Measurements from ENCODE around the gene ZNF14.

The ZNF14 gene

DNA sequence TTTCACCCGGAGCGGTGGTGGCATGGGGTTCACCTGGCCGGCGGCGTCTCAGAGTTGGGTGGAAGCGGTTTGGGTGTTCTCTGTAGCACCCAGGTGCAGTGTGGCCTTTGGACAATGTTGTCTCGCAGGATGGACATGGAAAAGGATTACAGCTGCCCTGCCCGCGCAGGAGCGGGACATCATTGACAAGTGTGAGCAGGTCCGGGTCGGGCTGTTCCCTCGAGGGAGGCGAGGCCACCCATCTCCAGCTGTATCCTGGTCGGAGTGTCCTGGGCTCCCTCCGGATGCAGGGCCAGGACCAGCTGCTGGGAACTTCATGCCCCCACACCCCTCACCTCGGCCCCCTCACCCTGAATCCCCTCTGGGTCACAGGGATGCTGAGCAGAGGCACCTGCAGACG, 7.8 kb upstream of the ZNF14 start:
- Histone ChIP-seq H3K9me3 (ENCODE audit: low read depth, low read length) (no peaks in the 10 kb centered on the region), H3K27ac (no peak overlapping the region), H3K9ac (ENCODE audit: insufficient read length) (no peak overlapping the region), H3K4me3 (no peak overlapping the region), H3K36me3 (ENCODE audit: insufficient read depth, low read length) (no peaks in the 10 kb centered on the region)
- no peak for TF ChIP-seq POLR2AphosphoS5 (IDR thresholded peaks at IDR 0.05; ENCODE audit: borderline replicate concordance, low read depth, low read length)
- TF ChIP-seq EZH2 (IDR thresholded peaks at IDR 0.05), result no peak
- no peak for TF ChIP-seq FOXP2 (optimal IDR thresholded peaks at IDR 0.05; ENCODE audit: control extremely low read depth, extremely low read length, insufficient read depth)
- no peak for DNase-seq (ENCODE audit: low read depth, low spot score)

GRCh38 chr19:19738564-19738963, 5.7 kb upstream of the ZNF14 start:
- TF ChIP-seq POLR2AphosphoS5 (IDR thresholded peaks at IDR 0.05; ENCODE audit: borderline replicate concordance, low read depth, low read length), result no peak
- no peak for TF ChIP-seq FOXP2 (optimal IDR thresholded peaks at IDR 0.05; ENCODE audit: control extremely low read depth, extremely low read length, insufficient read depth)
- no peak for TF ChIP-seq EZH2 (IDR thresholded peaks at IDR 0.05)
- no peak for DNase-seq (ENCODE audit: low read depth, low spot score)
- no peaks in the 10 kb centered on the region for H3K36me3 ChIP-seq (ENCODE audit: insufficient read depth, low read length)
- no peak overlapping the region for H3K9ac ChIP-seq (ENCODE audit: insufficient read length)
- no peak overlapping the region for H3K27ac ChIP-seq
- H3K4me3 ChIP-seq, result no peak overlapping the region
- no peaks in the 10 kb centered on the region for H3K9me3 ChIP-seq (ENCODE audit: low read depth, low read length)

GRCh38 chr19:19737559-19738332, 4.8 kb upstream of the ZNF14 start:
- no peak overlapping the region for H3K4me3 ChIP-seq
- DNase-seq (ENCODE audit: low read depth, low spot score), result no peak
- H3K9me3 ChIP-seq (ENCODE audit: low read depth, low read length), result no peaks in the 10 kb centered on the region
- H3K27ac ChIP-seq, result no peak overlapping the region
- no peaks in the 10 kb centered on the region for H3K36me3 ChIP-seq (ENCODE audit: insufficient read depth, low read length)
- no peak for TF ChIP-seq POLR2AphosphoS5 (IDR thresholded peaks at IDR 0.05; ENCODE audit: borderline replicate concordance, low read depth, low read length)
- TF ChIP-seq FOXP2 (optimal IDR thresholded peaks at IDR 0.05; ENCODE audit: control extremely low read depth, extremely low read length, insufficient read depth), result no peak
- TF ChIP-seq EZH2 (IDR thresholded peaks at IDR 0.05), result no peak
- no peak overlapping the region for H3K9ac ChIP-seq (ENCODE audit: insufficient read length)

DNA sequence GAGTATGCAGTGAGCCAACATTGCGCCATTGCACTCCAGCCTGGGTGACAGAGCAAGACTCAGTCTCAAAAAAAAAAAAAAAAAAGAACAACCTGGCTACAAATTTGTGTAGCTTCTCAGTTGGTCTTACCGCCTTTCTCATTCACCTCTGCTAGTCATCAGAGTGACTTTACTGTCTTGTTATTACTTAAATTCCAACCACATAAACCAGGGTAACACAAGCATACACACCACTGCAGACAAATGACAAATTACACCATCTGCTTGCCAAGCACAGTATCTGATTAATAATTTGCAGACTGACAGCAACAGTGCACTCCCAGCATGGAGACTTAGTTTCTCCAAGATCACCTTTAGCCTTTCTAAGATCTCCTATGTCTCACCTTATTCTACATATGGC, 11.0 kb downstream of the ZNF14 start:
- Histone ChIP-seq H3K36me3 (ENCODE audit: insufficient read depth, low read length) (0 out of 2 replicates have a peak, but pooled peaks cover 2% of the 10 kb centered on the region), H3K9ac (ENCODE audit: insufficient read length) (no peak overlapping the region), H3K9me3 (ENCODE audit: low read depth, low read length) (peaks cover 6% of the 10 kb centered on the region; the same call in 1 of the 2 replicates), H3K4me3 (no peak overlapping the region), H3K27ac (no peak overlapping the region)
- TF ChIP-seq FOXP2 (optimal IDR thresholded peaks at IDR 0.05; ENCODE audit: control extremely low read depth, extremely low read length, insufficient read depth) (no peak), POLR2AphosphoS5 (IDR thresholded peaks at IDR 0.05; ENCODE audit: borderline replicate concordance, low read depth, low read length) (no peak)
- DNase-seq (ENCODE audit: low read depth, low spot score), result no peak

DNA sequence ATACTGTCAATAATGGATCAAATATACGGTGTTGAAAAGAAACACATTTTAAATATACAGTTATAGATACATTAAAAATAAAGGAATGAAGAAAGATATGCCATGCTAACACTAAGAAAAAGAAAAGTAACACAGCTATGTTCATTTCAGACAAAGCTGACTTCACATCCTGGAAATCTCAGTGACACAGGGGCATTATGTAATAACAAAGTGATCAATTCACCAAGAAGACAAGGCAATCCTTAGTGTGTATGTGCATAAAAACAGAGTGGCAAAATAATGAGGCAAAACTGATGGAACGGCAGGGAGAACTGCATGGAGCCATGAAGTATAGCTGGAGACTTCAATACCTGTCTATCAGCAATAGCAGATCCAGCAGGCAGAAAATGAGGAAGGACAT, 13.1 kb downstream of the ZNF14 start:
- no peak for DNase-seq (ENCODE audit: low read depth, low spot score)
- Histone ChIP-seq H3K36me3 (ENCODE audit: insufficient read depth, low read length) (0 out of 2 replicates have a peak, but pooled peaks cover 7% of the 10 kb centered on the region), H3K4me3 (no peak overlapping the region), H3K9me3 (ENCODE audit: low read depth, low read length) (peaks cover 6% of the 10 kb centered on the region), H3K9ac (ENCODE audit: insufficient read length) (no peak overlapping the region), H3K27ac (no peak overlapping the region)
- TF ChIP-seq EZH2 (IDR thresholded peaks at IDR 0.05) (no peak), POLR2AphosphoS5 (IDR thresholded peaks at IDR 0.05; ENCODE audit: borderline replicate concordance, low read depth, low read length) (no peak), FOXP2 (optimal IDR thresholded peaks at IDR 0.05; ENCODE audit: control extremely low read depth, extremely low read length, insufficient read depth) (no peak)

DNA sequence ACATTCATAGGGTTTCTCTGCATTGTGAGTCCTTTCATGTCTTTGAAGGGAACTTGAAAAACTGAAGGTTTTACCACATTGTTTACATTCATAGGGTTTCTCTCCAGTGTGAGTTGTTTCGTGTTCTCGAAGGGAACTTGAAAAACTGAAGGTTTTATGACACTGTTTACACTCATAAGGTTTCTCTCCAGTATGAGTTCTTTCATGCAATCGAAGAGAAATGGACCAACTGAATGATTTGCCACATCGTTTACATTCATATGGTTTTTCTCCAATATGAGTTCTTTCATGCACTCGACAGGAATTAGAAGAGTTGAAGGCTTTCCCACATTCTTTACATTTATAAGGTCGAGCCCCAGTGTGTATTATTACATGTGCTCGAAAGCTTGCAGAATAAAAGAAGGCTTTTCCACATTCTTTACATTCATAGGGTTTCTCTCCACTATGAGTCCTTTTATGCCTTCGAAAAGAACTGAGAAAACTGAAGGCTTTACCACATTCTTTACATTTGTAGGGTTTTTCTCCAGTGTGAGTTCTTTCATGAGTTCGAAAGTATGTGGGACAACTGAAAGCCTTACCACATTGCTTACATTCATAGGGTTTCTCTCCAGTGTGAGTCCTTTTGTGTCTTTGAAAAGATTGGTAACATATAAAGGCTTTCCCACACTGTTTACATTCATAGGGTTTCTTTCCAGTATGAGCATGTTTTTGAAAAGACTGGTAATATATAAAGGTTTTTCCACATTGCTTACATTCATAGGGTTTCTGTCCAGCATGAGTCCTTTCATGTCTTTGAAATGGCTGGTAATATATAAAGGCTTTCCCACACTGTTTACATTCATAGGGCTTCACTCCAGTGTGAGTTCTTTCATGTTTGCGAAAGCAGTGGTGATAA, 20.7 kb downstream of the ZNF14 start:
- Histone ChIP-seq H3K36me3 (ENCODE audit: insufficient read depth, low read length) (peaks cover 54% of the 10 kb centered on the region), H3K4me3 (no peak overlapping the region), H3K9ac (ENCODE audit: insufficient read length) (no peak overlapping the region), H3K27ac (no peak overlapping the region), H3K9me3 (ENCODE audit: low read depth, low read length) (peaks cover 43% of the 10 kb centered on the region)
- no peak for DNase-seq (ENCODE audit: low read depth, low spot score)
- no peak for TF ChIP-seq FOXP2 (optimal IDR thresholded peaks at IDR 0.05; ENCODE audit: control extremely low read depth, extremely low read length, insufficient read depth)
- TF ChIP-seq EZH2 (IDR thresholded peaks at IDR 0.05), result no peak
- TF ChIP-seq POLR2AphosphoS5 (IDR thresholded peaks at IDR 0.05; ENCODE audit: borderline replicate concordance, low read depth, low read length), result no peak

DNA sequence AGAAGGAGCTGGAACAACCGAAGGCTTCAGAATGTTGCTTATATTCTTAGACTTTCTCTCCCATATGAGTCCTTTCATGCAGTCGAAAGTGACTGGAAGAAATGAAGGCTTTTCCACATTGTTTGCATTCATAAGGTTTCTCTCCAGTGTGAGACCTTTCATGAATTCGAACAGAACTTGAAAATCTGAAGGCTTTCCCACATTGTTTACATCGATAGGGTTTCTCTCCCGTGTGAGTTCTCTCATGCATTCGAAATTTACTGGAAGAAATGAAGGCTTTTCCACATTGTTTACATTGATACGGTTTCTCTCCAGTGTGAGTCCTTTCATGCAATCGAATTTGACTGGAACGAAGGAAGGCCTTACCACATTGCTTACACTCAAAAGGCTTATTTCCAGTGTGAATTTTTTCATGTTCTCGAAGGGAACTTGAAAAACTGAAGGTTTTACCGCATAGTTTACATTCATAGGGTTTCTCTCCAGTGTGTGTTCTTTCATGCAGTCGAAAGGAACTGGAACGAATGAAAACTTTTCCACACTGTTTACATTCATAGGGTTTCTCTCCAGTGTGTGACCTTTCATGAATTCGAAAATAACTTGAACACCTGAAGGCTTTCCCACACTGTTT, 21.5 kb downstream of the ZNF14 start:
- Histone ChIP-seq H3K27ac (no peak overlapping the region), H3K9me3 (ENCODE audit: low read depth, low read length) (peaks cover 43% of the 10 kb centered on the region), H3K36me3 (ENCODE audit: insufficient read depth, low read length) (peaks cover 48% of the 10 kb centered on the region), H3K9ac (ENCODE audit: insufficient read length) (no peak overlapping the region), H3K4me3 (no peak overlapping the region)
- TF ChIP-seq EZH2 (IDR thresholded peaks at IDR 0.05), result no peak
- TF ChIP-seq FOXP2 (optimal IDR thresholded peaks at IDR 0.05; ENCODE audit: control extremely low read depth, extremely low read length, insufficient read depth), result no peak
- no peak for TF ChIP-seq POLR2AphosphoS5 (IDR thresholded peaks at IDR 0.05; ENCODE audit: borderline replicate concordance, low read depth, low read length)
- DNase-seq (ENCODE audit: low read depth, low spot score), result no peak

GRCh38 chr19:19710506-19710905, 22.4 kb downstream of the ZNF14 start:
- Histone ChIP-seq H3K36me3 (ENCODE audit: insufficient read depth, low read length) (peaks cover 48% of the 10 kb centered on the region), H3K4me3 (no peak overlapping the region), H3K9me3 (ENCODE audit: low read depth, low read length) (peaks cover 43% of the 10 kb centered on the region), H3K27ac (no peak overlapping the region), H3K9ac (ENCODE audit: insufficient read length) (no peak overlapping the region)
- no peak for TF ChIP-seq FOXP2 (optimal IDR thresholded peaks at IDR 0.05; ENCODE audit: control extremely low read depth, extremely low read length, insufficient read depth)
- no peak for TF ChIP-seq POLR2AphosphoS5 (IDR thresholded peaks at IDR 0.05; ENCODE audit: borderline replicate concordance, low read depth, low read length)
- TF ChIP-seq EZH2 (IDR thresholded peaks at IDR 0.05), result no peak
- no peak for DNase-seq (ENCODE audit: low read depth, low spot score)
